Neural progenitor cell (in vitro differentiated cells): ENCODE measurements around the gene PRKRIP1.

Experiments used
- EZH2 ChIP-seq: fragments of 200-600 bp; sonication (generic); IDR thresholded peaks from 2 replicates; pipeline ENCODE4 v1.6.1; 2017; ENCODE audit warnings: antibody characterized with exemption, mild to moderate bottlenecking, moderate library complexity
- TF ChIP-seq, protein P1 (sequence below): fragments of 200-600 bp; sonication (generic); IDR thresholded peaks from 2 replicates; pipeline ENCODE4 v1.5.1; 2017; ENCODE audit warnings: antibody characterized with exemption, mild to moderate bottlenecking

DNA sequence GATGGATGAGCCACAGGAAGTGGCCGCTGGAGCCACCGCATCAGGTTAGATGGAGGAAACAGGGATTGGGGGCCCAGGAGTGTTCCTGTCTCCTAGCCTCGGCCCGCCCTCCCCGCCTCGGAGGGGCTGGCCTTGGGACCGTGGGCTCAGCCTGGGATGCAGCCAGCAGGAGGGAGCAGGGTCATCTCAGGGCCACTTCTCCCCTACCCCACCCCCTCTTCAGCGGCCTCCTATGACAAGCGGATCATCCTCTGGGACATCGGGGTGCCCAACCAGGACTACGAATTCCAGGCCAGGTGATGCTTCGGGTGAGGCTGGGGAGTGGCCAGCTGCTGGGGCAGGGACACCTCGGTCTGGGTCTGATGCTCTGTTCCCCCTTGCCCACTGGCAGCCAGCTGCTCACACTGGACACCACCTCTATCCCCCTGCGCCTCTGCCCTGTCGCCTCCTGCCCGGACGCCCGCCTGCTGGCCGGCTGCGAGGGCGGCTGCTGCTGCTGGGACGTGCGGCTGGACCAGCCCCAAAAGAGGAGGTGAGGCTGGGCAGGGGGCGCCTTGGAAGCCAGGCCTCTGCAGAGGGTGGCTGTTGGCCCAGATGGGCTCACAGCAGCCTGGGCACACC lies 73.3 kb downstream of the PRKRIP1 start:
- TF ChIP-seq, protein P1, sequence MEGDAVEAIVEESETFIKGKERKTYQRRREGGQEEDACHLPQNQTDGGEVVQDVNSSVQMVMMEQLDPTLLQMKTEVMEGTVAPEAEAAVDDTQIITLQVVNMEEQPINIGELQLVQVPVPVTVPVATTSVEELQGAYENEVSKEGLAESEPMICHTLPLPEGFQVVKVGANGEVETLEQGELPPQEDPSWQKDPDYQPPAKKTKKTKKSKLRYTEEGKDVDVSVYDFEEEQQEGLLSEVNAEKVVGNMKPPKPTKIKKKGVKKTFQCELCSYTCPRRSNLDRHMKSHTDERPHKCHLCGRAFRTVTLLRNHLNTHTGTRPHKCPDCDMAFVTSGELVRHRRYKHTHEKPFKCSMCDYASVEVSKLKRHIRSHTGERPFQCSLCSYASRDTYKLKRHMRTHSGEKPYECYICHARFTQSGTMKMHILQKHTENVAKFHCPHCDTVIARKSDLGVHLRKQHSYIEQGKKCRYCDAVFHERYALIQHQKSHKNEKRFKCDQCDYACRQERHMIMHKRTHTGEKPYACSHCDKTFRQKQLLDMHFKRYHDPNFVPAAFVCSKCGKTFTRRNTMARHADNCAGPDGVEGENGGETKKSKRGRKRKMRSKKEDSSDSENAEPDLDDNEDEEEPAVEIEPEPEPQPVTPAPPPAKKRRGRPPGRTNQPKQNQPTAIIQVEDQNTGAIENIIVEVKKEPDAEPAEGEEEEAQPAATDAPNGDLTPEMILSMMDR: no peak
- no peak for TF ChIP-seq EZH2
